HG02938 (cell line): ENCODE results near the gene STAM.

Source experiments
- ATAC-seq: cut with Tn5 transposase; IDR thresholded peaks from one replicate; pipeline ENCODE4 v1.9.1; 2021; ENCODE audit warnings: mild to moderate bottlenecking, moderate library complexity; ENCODE audit not compliant: unreplicated experiment

STAM gene

GRCh38 chr10:17673471-17674061 is 29.6 kb downstream of the STAM start:
- ATAC-seq = no peak

- ATAC-seq = no peak
Observed at GRCh38 chr10:17674566-17674965, 30.6 kb downstream of the STAM start.

GRCh38 chr10:17675638-17676037 is 31.7 kb downstream of the STAM start:
- ATAC-seq = no peak

GRCh38 chr10:17676919-17677318 is 33.0 kb downstream of the STAM start:
- ATAC-seq = no peak

DNA sequence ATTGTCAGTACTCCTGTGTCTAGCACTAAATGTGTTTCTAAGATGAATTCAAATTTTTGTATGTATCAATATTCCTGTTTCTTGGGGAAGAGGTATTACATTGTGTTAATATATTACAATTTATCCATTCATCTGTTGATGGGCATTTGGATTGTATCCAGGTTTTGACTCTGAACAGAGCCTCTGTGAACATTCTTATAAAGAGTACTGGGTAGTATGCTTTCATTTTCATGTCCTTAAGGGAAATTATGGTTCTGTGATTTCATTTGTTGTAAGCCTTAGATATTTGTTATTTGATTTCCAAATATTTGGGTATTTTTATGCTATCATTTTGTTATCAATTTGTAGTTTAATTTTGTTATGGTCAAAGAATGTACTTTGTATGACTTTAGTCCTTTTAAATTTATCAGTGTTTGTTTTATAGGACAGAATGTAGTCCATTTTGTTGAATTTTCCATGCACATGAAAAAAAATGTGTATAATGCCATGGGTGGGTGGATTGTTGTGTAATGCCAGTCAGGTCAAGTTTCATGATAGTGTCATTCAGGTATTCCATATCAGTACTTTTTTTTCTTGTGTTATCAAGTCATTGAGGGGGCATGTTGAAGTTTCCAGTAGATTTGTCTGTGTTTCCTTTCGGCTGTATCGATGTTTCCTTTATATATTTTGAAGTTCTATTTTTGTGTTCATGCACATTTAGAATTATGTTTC is 38.4 kb downstream of the STAM start:
- no peak for ATAC-seq

DNA sequence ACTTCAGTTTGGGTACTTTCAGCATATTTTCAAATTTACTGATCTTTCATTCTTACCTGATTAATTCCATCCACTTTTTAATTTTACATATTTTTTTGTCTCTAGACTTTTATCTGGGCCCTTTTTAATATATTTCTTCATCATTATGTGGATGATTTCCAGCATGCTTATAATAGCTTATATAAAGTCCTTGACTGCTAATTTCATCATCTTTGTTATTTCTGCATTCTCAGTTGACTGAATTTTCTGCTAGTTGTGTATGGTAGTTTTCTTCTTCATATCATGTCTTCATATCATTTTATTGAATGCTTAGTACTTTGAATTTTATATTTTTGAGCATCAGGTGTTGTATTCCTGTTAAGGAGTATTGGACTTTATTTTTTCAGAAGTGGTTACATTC is 39.6 kb downstream of the STAM start:
- no peak for ATAC-seq

- peak; percentile 82 for ATAC-seq
Observed at GRCh38 chr10:17684537-17684936, 40.6 kb downstream of the STAM start.

DNA sequence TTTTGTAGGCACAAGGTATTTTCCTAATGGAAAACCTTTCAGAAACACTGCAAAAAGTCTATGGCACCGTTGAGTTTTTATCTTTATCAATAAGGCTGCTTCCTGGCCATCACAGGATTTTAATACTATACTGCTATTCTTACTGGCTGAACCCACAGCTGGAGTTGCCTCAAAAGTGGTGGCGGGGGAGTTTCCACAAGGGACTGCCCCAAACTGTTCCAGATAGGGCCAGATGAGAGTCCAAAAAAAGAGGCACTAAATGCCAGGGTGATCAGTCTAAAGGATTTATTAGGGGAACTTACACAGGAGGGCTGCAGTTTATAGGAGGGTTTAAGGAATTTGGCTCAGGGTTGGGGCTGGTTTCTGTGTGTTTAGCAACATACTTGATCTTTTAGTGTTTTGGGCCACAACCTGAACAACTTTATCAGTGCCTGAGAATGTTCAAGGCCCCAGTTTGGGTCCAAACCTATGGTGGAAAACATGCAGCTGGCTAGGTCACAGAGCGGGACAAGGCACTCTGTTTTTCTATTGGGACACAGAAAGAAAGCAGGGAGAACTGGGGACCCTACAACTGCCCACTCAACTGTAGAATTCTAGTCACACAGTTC is 41.4 kb downstream of the STAM start:
- peak; percentile 77 for ATAC-seq

DNA sequence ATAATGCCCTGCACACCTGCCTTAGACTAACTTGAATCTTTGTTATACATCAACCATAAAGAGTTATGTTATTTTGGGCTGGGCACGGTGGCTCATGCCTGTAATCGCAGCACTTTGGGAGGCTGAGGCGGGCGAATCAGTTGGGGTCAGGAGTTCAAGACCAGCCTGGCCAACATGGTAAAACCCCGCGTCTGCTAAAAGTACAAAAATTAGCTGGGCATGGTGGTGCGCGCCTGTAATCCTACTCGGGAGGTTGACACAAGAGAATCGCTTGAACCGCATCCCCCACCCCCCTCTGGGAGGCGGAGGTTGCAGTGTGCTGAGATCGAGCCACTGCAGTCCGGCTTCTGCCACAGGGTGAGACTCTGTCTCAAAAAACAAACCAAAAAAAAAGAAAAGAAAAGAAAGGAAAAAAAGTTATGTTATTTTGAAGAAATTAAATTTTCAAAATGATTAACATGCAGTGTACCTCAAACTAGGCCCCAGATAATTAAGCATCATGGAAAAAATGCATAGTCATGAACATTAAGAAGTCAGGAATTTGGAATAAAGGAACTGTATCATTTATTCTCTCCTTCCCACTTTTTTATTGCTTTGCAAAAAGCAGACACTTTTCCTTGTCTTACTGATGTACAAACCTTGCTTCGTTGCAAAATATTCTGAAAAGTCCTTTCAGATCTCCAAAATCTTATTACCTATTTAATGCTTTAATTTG is 43.3 kb downstream of the STAM start:
- ATAC-seq = no peak

- no peak for ATAC-seq
Observed at GRCh38 chr10:17689137-17689536, 45.2 kb downstream of the STAM start.

DNA sequence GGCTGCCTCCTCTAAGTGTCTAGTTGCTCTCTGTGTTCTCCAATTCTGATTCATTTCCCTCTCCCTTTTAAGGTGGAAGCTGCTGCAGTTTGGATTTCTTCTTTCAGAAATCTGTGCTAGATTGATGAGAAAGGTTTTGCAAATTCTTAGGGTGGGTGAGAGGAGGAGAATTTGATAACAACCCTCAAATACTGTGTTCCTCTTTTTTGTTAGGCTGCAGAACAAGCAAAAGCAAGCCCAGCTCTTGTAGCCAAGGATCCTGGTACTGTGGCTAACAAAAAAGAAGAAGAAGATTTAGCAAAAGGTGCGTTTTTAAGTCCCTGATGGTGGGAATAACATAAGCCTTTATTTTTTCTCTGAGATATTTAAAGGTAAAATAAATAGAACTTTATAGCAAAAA is 49.1 kb downstream of the STAM start:
- no peak for ATAC-seq

- ATAC-seq = no peak
Observed at GRCh38 chr10:17698696-17699095, 54.7 kb downstream of the STAM start.

DNA sequence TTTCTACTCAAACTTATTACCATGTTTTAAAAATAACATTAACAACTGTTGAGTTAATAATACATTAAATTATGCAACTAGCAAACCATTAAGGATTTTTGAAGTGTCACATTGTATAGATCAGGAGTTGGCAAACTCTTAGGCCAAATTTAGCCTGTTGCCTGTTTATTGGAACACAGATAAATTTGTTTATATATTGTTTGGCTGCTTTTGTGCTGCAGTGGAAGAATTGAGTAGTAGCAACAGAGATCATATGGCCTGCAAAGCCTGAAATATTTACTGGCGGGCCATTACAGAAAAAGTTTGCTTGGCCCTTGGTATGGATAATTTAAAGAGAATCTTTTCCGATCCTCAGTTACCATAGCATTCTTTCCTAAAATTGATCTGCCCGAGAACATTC is 57.4 kb downstream of the STAM start:
- ATAC-seq = no peak

- no peak for ATAC-seq
Observed at GRCh38 chr10:17703706-17704105, 59.8 kb downstream of the STAM start.

DNA sequence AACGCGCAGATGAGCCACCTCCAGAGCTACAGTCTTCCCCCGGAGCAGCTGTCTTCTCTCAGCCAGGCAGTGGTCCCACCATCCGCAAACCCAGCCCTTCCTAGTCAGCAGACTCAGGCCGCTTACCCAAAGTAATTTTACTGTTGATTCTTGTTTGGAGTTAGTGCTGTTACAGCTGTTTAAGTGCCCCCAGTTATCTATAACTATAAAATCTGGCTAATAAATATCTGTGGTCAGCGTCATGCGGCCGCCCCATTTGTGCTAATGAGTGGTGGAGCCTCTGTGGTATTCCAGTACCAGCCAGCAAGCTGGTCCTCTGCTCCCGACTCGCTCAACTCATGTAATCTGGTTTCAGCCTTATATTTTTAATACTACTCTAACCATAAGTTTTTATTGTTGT is 64.9 kb downstream of the STAM start:
- ATAC-seq = no peak

- no peak for ATAC-seq
Observed at GRCh38 chr10:17709492-17709891, 65.5 kb downstream of the STAM start.

DNA sequence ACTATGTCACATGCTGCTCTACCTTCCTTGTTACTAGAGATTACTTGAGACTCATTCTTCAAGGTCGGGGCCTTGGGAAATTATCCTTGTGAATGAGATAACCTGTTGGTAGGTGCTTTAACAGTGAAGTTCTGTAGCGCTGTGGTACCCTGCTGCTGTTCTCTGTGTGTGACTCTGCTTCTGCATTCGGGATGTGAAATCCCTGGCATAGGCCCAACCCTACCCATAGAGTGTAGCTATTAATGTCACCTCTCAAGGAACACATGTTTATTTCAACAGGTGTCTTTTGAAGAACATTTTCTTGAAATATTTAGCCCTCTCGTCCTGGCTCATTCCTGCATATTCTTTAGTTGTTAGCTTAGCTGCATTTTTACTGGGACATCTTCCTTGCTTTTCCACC is 66.2 kb downstream of the STAM start:
- ATAC-seq = no peak

- ATAC-seq = no peak
Observed at GRCh38 chr10:17712053-17712452, 68.1 kb downstream of the STAM start.

- ATAC-seq = no peak
Observed at GRCh38 chr10:17712717-17713471, 68.9 kb downstream of the STAM start.

- ATAC-seq = no peak
Observed at GRCh38 chr10:17713758-17714157, 69.8 kb downstream of the STAM start.

DNA sequence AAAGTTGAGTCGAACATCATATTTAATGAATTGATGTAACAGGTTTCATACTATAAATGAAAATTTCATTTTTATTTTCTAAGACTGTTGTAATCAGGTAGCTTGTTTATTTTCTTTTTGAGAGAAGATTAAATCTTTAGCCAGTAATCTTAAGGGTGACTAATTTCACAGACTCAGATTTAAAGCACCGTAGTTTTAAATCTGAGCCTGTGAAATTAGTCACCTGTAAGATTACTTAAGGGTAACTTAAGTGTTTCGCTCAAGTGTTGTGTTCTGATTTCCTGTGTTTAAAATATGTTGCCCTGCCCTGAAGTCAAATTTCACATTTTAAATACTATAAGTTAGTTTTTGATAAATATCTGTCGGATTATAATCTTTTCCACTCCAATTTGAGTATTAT is 72.2 kb downstream of the STAM start:
- ATAC-seq = no peak
